Raji (cell line): ENCODE results near the gene TACC2.

Experiments used
- POLR2A ChIP-seq: IDR thresholded peaks from 2 replicates; pipeline ENCODE4 v1.6.1; 2011; ENCODE audit warnings: low read depth, low read length, control low read depth; ENCODE audit not compliant: insufficient read depth

Gene TACC2

GRCh38 chr10:122296363-122297120, 307.6 kb downstream of the TACC2 start:
- TF ChIP-seq POLR2A: no peak

- TF ChIP-seq POLR2A: no peak
Measured at GRCh38 chr10:122297583-122297982, 308.6 kb downstream of the TACC2 start.

- TF ChIP-seq POLR2A: no peak
Measured at GRCh38 chr10:122298206-122298597, 309.2 kb downstream of the TACC2 start.

GRCh38 chr10:122298598-122299301, 309.8 kb downstream of the TACC2 start:
- TF ChIP-seq POLR2A: no peak

GRCh38 chr10:122299423-122300075, 310.6 kb downstream of the TACC2 start:
- no peak for TF ChIP-seq POLR2A

GRCh38 chr10:122301055-122301810, 312.3 kb downstream of the TACC2 start:
- no peak for TF ChIP-seq POLR2A

- TF ChIP-seq POLR2A: no peak
Measured at GRCh38 chr10:122301811-122302115, 312.8 kb downstream of the TACC2 start.

- no peak for TF ChIP-seq POLR2A
Measured at GRCh38 chr10:122302315-122302714, 313.4 kb downstream of the TACC2 start.

GRCh38 chr10:122303271-122304053, 314.5 kb downstream of the TACC2 start:
- TF ChIP-seq POLR2A: no peak
